PC-9 (cell line): ENCODE data around the gene TP53TG5. TPM values are rescaled to one million over a fixed set of nuclear protein-coding genes. Genes with fewer than 3 reads are reported as not detected.

Experiments
- BruUV-seq: library from RNA; stranded (reverse); fragments of 400-500 nt; replicated peaks from 2 replicates; lab custom pipeline; 2021; lab: Mats Ljungman, UMichigan
- CTCF ChIA-PET: fragments of 300-600 bp; sonication (Branson Sonifier 250); formaldehyde crosslinking; loops from one replicate; lab custom pipeline; 2022; ENCODE audit warnings: antibody characterized with exemption; lab: Charles Lee
- POLR2A ChIA-PET: fragments of 300-600 bp; sonication (Branson Sonifier 250); formaldehyde crosslinking; loops from one replicate; lab custom pipeline; 2022; ENCODE audit warnings: antibody characterized with exemption; ENCODE audit not compliant: unreplicated experiment; lab: Charles Lee
- DNase-seq, 2 experiments: peaks; one replicate each; pipeline versions ENCODE4 v3.0.0 to v3.0.0-alpha.2; 2015 to 2022; ENCODE audit warnings: mixed read lengths in 1 of 2
- H2AFZ ChIP-seq: fragments of 200-600 bp; sonication (generic); 2 replicates; pipeline ENCODE4 v1.8.1; 2017; ENCODE audit warnings: antibody characterized with exemption
- H3F3A ChIP-seq: fragments of 200-600 bp; sonication (generic); 2 replicates; pipeline ENCODE4 v1.8.1; 2017; ENCODE audit warnings: antibody characterized with exemption, mild to moderate bottlenecking, low read depth; ENCODE audit not compliant: insufficient read depth
- H3K27ac ChIP-seq: fragments of 200-600 bp; sonication (generic); 2 replicates; pipeline ENCODE4 v1.6.1; 2016; ENCODE audit warnings: mixed run types
- H3K27me3 ChIP-seq: fragments of 200-600 bp; sonication (generic); 2 replicates; pipeline ENCODE4 v1.6.1; 2016; ENCODE audit warnings: low read depth, mixed run types; ENCODE audit not compliant: insufficient read depth
- H3K36me3 ChIP-seq: fragments of 200-600 bp; sonication (generic); 2 replicates; pipeline ENCODE4 v1.6.1; 2016; ENCODE audit warnings: low read depth, mixed run types
- H3K4me1 ChIP-seq: fragments of 200-600 bp; sonication (generic); replicated peaks from 2 replicates; pipeline ENCODE4 v1.6.1; 2016; ENCODE audit warnings: mixed run types; ENCODE audit not compliant: insufficient read depth
- H3K4me2 ChIP-seq: fragments of 200-600 bp; sonication (generic); 2 replicates; pipeline ENCODE4 v1.6.1; 2017; ENCODE audit warnings: mixed run types
- H3K4me3 ChIP-seq: fragments of 200-600 bp; sonication (generic); 2 replicates; pipeline ENCODE4 v1.6.1; 2016; ENCODE audit warnings: mixed run types
- H3K79me2 ChIP-seq: fragments of 200-600 bp; sonication (generic); 2 replicates; pipeline ENCODE4 v1.6.1; 2017; ENCODE audit warnings: low read depth, mixed run types
- H3K9me2 ChIP-seq: fragments of 200-600 bp; sonication (generic); 2 replicates; pipeline ENCODE4 v1.8.1; 2017; ENCODE audit warnings: mild to moderate bottlenecking; ENCODE audit not compliant: insufficient read depth
- H3K9me3 ChIP-seq: fragments of 200-600 bp; sonication (generic); 2 replicates; pipeline ENCODE4 v1.8.1; 2016; ENCODE audit warnings: low read depth; ENCODE audit not compliant: insufficient read depth
- H4K20me1 ChIP-seq: fragments of 200-600 bp; sonication (generic); 2 replicates; pipeline ENCODE4 v1.8.1; 2017; ENCODE audit not compliant: insufficient read depth
- CTCF ChIP-seq: fragments of 200-600 bp; sonication (generic); conservative IDR thresholded peaks from 2 replicates; pipeline ENCODE4 v1.6.1; 2017; ENCODE audit warnings: mixed run types, antibody characterized with exemption, mild to moderate bottlenecking, moderate library complexity
- EZH2 ChIP-seq: fragments of 200-600 bp; sonication (generic); IDR thresholded peaks from 2 replicates; pipeline ENCODE4 v1.8.0; 2017; ENCODE audit warnings: antibody characterized with exemption, low read depth
- intact Hi-C: fragments of 100-400 bp; cut with micrococcal nuclease; formaldehyde crosslinking; loops from one replicate; pipeline ENCODE4 v1.10.0; 2022; ENCODE audit not compliant: unreplicated experiment
- total RNA-seq: library from RNA; stranded (reverse); gene quantifications from 2 replicates; pipeline ENCODE4 v1.2.3, GENCODE V29; 2021

Gene TP53TG5
- total RNA-seq, 1 experiment from 2014 or later, result not detected

GRCh38 chr20:45336530-45337366, 41.4 kb downstream of the TP53TG5 start:
- H3F3A ChIP-seq, result peaks cover 59% of the 10 kb centered on the region
- DNase-seq, result peak; percentile 80 to 89
- no peaks in the 10 kb centered on the region for H3K9me2 ChIP-seq
- H3K4me1 ChIP-seq, result peaks cover 62% of the 10 kb centered on the region
- BruUV-seq, result TSS peak; percentile 94
- no peak overlapping the region for H2AFZ ChIP-seq
- H3K27me3 ChIP-seq, result no peaks in the 10 kb centered on the region
- peaks cover 75% of the 10 kb centered on the region for H3K79me2 ChIP-seq
- ChIA-PET POLR2A (interaction anchor here (0.6 to 1.4 kb wide), 5 partner anchors 8 to 462 kb away, joined by 4 to 9 read pairs (median 5); no protein-coding TSS in a partner anchor), CTCF (interaction anchor here (0.8 kb wide), 1 partner anchor 14 kb away, joined by 5 read pairs; no protein-coding TSS in a partner anchor)
- peaks cover 11% of the 10 kb centered on the region for H4K20me1 ChIP-seq
- H3K4me3 ChIP-seq, result no peak overlapping the region; the same call in 1 of the 2 replicates
- H3K27ac ChIP-seq, result peak overlapping the region; percentile 81
- no peak for TF ChIP-seq EZH2
- no peak for TF ChIP-seq CTCF
- H3K36me3 ChIP-seq, result peaks cover 63% of the 10 kb centered on the region
- no peaks in the 10 kb centered on the region for H3K9me3 ChIP-seq
- peak overlapping the region; percentile 93 for H3K4me2 ChIP-seq
- intact Hi-C loops, result loop anchor here (1.0 to 2.0 kb wide), 2 partner anchors 9 to 26 kb away; partner anchors contain the start of gene SYS1

DNA sequence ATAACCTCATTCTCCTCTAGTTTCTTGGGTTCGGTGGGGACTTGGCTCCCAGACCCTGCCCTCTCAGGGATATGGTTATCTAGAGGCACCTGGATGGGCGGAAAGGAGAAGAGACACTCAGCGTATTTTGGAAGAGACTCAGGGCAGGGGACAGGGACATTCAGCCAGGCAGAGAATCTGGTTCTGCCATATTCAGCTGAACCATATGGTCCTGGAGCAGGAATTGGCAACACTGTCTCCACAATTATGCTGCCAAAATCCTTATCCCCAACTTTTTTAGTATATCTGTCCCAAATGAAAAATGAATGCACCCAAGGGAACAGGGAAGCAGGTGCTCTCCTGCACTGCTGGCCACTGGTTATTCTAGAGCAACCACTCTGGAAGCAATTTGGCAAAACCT, 47.6 kb downstream of the TP53TG5 start:
- POLR2A ChIA-PET, result interaction anchor here (0.6 kb wide), 1 partner anchor 32 kb away, joined by 3 read pairs; no protein-coding TSS in a partner anchor
- H3K9me3 ChIP-seq, result no peaks in the 10 kb centered on the region
- peaks cover 13% of the 10 kb centered on the region for H3K4me1 ChIP-seq
- BruUV-seq, result no TSS peak
- H2AFZ ChIP-seq, result no peak overlapping the region
- no peaks in the 10 kb centered on the region for H3K27me3 ChIP-seq
- no peak overlapping the region for H3K4me2 ChIP-seq
- no peak overlapping the region for H3K27ac ChIP-seq
- H3K4me3 ChIP-seq, result no peak overlapping the region
- H3K9me2 ChIP-seq, result no peaks in the 10 kb centered on the region
- TF ChIP-seq CTCF (no peak), EZH2 (no peak)
- H3K36me3 ChIP-seq, result peaks cover 51% of the 10 kb centered on the region
- CTCF ChIA-PET, result no interaction called here
- H3K79me2 ChIP-seq, result peaks cover 14% of the 10 kb centered on the region
- DNase-seq, result no peak
- peaks cover 30% of the 10 kb centered on the region; the same call in 1 of the 2 replicates for H3F3A ChIP-seq
- intact Hi-C loops, result no loop called here
- peaks cover 6% of the 10 kb centered on the region; the same call in 1 of the 2 replicates for H4K20me1 ChIP-seq

- no TSS peak for BruUV-seq
- H3K4me1 ChIP-seq, result peaks cover 13% of the 10 kb centered on the region
- POLR2A ChIA-PET, result interaction anchor here (0.6 kb wide), 1 partner anchor 462 kb away, joined by 4 read pairs; the partner anchor contains the start of genes DNTTIP1 and WFDC3
- no peaks in the 10 kb centered on the region for H3K27me3 ChIP-seq
- H2AFZ ChIP-seq, result no peak overlapping the region
- DNase-seq, result peak; percentile 47 to 81
- H3K79me2 ChIP-seq, result peaks cover 6% of the 10 kb centered on the region
- H3K4me3 ChIP-seq, result no peak overlapping the region
- H3K27ac ChIP-seq, result no peak overlapping the region
- no peaks in the 10 kb centered on the region for H3K9me2 ChIP-seq
- TF ChIP-seq EZH2 (no peak), CTCF (no peak)
- CTCF ChIA-PET, result interaction anchor here (0.6 kb wide), 1 partner anchor 45 kb away, joined by 4 read pairs; no protein-coding TSS in a partner anchor
- intact Hi-C loops, result loop anchor here (2.0 kb wide), 1 partner anchor 15 kb away; no protein-coding TSS in a partner anchor
- H3F3A ChIP-seq, result peaks cover 30% of the 10 kb centered on the region
- H4K20me1 ChIP-seq, result peaks cover 6% of the 10 kb centered on the region; the same call in 1 of the 2 replicates
- peaks cover 43% of the 10 kb centered on the region for H3K36me3 ChIP-seq
- H3K9me3 ChIP-seq, result no peaks in the 10 kb centered on the region
- H3K4me2 ChIP-seq, result no peak overlapping the region
Observed at GRCh38 chr20:45329497-45330319, 48.4 kb downstream of the TP53TG5 start.
